A673 (cell line): ENCODE results near the gene RPTOR.

Experiments
- EZH2 ChIP-seq: fragments of 200-600 bp; sonication (generic); IDR thresholded peaks from 2 replicates; pipeline ENCODE4 v1.6.1; 2017; ENCODE audit warnings: borderline replicate concordance, low read depth, mild to moderate bottlenecking, mixed read lengths, antibody characterized with exemption, low read length; ENCODE audit not compliant: poor library complexity, severe bottlenecking
- TF ChIP-seq, protein P1 (sequence below): fragments of 300-800, 200-600 bp; sonication (generic); conservative IDR thresholded peaks from 2 replicates; pipeline ENCODE4 v1.5.1; 2017; ENCODE audit warnings: low read depth, mild to moderate bottlenecking, antibody characterized with exemption, low read length, moderate library complexity, mixed read lengths

GRCh38 chr17:80591788-80592187, 47.1 kb downstream of the RPTOR start:
- TF ChIP-seq EZH2 = no peak
- TF ChIP-seq, protein P1, sequence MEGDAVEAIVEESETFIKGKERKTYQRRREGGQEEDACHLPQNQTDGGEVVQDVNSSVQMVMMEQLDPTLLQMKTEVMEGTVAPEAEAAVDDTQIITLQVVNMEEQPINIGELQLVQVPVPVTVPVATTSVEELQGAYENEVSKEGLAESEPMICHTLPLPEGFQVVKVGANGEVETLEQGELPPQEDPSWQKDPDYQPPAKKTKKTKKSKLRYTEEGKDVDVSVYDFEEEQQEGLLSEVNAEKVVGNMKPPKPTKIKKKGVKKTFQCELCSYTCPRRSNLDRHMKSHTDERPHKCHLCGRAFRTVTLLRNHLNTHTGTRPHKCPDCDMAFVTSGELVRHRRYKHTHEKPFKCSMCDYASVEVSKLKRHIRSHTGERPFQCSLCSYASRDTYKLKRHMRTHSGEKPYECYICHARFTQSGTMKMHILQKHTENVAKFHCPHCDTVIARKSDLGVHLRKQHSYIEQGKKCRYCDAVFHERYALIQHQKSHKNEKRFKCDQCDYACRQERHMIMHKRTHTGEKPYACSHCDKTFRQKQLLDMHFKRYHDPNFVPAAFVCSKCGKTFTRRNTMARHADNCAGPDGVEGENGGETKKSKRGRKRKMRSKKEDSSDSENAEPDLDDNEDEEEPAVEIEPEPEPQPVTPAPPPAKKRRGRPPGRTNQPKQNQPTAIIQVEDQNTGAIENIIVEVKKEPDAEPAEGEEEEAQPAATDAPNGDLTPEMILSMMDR = no peak
